Suprapubic skin (tissue), 4 donors: ENCODE results near the gene MAP4.
"Not testable (repeated sequence)": the region's sequence is repeated elsewhere in the genome, so short reads cannot be mapped to it uniquely, and the experiment has no call there.

Experiments
- EP300 ChIP-seq: sonication (generic); formaldehyde crosslinking; IDR thresholded peaks from one replicate; pipeline ENCODE4 v1.6.1; 2017; ENCODE audit warnings: antibody characterized with exemption
- POLR2A ChIP-seq, 2 donors: fragments of 450-650 bp; IDR thresholded peaks; one replicate each; pipeline ENCODE4 v1.6.1; 2017; ENCODE audit warnings: antibody characterized with exemption in 2 of 2, mild to moderate bottlenecking in 2 of 2, moderate library complexity in 2 of 2
- POLR2AphosphoS5 ChIP-seq, 3 donors: sonication (generic); formaldehyde crosslinking; IDR thresholded peaks; one replicate each; pipeline ENCODE4 v1.6.1; 2017; ENCODE audit warnings: antibody characterized with exemption in 3 of 3
- TF ChIP-seq, protein P1 (sequence below), 2 donors: fragments of 200-600 bp in 1 of 2; fragments of 450-650 bp in 1 of 2; sonication (generic) in 1 of 2; IDR thresholded peaks; one replicate each; pipeline ENCODE4 v1.5.1; 2016 to 2019; ENCODE audit warnings: antibody characterized with exemption in 2 of 2, mild to moderate bottlenecking in 1 of 2, moderate library complexity in 1 of 2

DNA sequence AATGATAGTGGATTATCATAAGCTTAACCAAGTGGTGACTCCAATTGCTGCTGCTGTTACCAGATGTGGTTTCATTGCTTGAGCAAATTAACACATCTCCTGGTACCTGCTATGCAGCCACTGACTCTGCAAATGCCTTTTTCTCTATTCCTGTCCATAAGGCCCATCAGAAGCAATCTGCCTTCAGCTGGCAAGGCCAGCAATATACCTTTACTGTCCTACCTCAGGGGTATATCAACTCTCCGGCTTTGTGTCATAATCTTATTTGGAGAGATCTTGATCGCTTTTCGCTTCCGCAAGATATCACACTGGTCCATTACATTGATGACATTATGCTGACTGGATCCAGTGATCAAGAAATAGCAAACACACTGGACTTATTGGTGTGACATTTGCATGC is 9.4 kb downstream of the MAP4 start:
- TF ChIP-seq, protein P1, sequence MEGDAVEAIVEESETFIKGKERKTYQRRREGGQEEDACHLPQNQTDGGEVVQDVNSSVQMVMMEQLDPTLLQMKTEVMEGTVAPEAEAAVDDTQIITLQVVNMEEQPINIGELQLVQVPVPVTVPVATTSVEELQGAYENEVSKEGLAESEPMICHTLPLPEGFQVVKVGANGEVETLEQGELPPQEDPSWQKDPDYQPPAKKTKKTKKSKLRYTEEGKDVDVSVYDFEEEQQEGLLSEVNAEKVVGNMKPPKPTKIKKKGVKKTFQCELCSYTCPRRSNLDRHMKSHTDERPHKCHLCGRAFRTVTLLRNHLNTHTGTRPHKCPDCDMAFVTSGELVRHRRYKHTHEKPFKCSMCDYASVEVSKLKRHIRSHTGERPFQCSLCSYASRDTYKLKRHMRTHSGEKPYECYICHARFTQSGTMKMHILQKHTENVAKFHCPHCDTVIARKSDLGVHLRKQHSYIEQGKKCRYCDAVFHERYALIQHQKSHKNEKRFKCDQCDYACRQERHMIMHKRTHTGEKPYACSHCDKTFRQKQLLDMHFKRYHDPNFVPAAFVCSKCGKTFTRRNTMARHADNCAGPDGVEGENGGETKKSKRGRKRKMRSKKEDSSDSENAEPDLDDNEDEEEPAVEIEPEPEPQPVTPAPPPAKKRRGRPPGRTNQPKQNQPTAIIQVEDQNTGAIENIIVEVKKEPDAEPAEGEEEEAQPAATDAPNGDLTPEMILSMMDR (IDR thresholded peaks at IDR 0.05) = not testable (repeated sequence)
- TF ChIP-seq POLR2A (IDR thresholded peaks at IDR 0.05); POLR2AphosphoS5 (IDR thresholded peaks at IDR 0.05); EP300: not testable (repeated sequence)
